Naive thymus-derived CD4-positive, alpha-beta T cell (primary cell): ENCODE measurements around the gene SCNN1B. TPM values are rescaled to one million over a fixed set of nuclear protein-coding genes. Genes with fewer than 3 reads are reported as not detected.

Experiments used
- ATAC-seq: fragments of 150-1000 bp; cut with Tn5 transposase; 2 replicates; pipeline ENCODE4 v1.10.0; 2021; ENCODE audit warnings: mild to moderate bottlenecking, moderate library complexity
- CTCF ChIA-PET: fragments of 350-600 bp; sonication (Branson Sonifier 250); formaldehyde crosslinking; loops from one replicate; lab custom pipeline; 2021; ENCODE audit warnings: antibody characterized with exemption; lab: Charles Lee
- POLR2A ChIA-PET: fragments of 350-600 bp; sonication (Branson Sonifier 250); formaldehyde crosslinking; loops from one replicate; lab custom pipeline; 2021; ENCODE audit warnings: antibody characterized with exemption, inconsistent platforms; lab: Charles Lee
- DNase-seq, 9 donors: peaks; one replicate each; pipeline versions ENCODE4 v3.0.0 to v3.0.0-alpha.2; 2020 to 2022; ENCODE audit warnings: mixed read lengths in 1 of 9
- H3K27ac ChIP-seq: one replicate; pipeline ENCODE4 v1.7.0; 2013; ENCODE audit warnings: mild to moderate bottlenecking, low read depth, low read length, moderate library complexity
- H3K27me3 ChIP-seq, 2 donors: one replicate each; pipeline ENCODE4 v1.7.0; 2013; ENCODE audit warnings: low read length in 2 of 2, mild to moderate bottlenecking in 2 of 2, moderate library complexity in 2 of 2; ENCODE audit not compliant: control insufficient read depth in 2 of 2, insufficient read depth in 2 of 2
- H3K36me3 ChIP-seq, 3 experiments: 1 replicate in 2 of 3; 2 replicates in 1 of 3; pipeline ENCODE4 v1.7.0; 2013; ENCODE audit warnings: low read length in 3 of 3, mild to moderate bottlenecking in 3 of 3, moderate library complexity in 1 of 3; ENCODE audit not compliant: insufficient read depth in 3 of 3, control insufficient read depth in 2 of 3
- H3K4me1 ChIP-seq, 2 donors: one replicate each; pipeline ENCODE4 v1.7.0; 2013; ENCODE audit warnings: low read length in 2 of 2, mild to moderate bottlenecking in 2 of 2, moderate library complexity in 1 of 2; ENCODE audit not compliant: control insufficient read depth in 2 of 2, insufficient read depth in 2 of 2
- H3K4me3 ChIP-seq: 2 replicates; pipeline ENCODE4 v1.7.0; 2013; ENCODE audit warnings: mild to moderate bottlenecking, low read length
- H3K9me3 ChIP-seq, 3 experiments: 1 replicate in 2 of 3; 2 replicates in 1 of 3; pipeline ENCODE4 v1.7.0; 2013; ENCODE audit warnings: low read length in 3 of 3; ENCODE audit not compliant: control insufficient read depth in 2 of 3
- H3K27ac Mint-ChIP-seq, 9 donors: one replicate each; pipeline ENCODE4 v1.8.0; 2020 to 2022; ENCODE audit warnings: mixed read lengths in 9 of 9, mild to moderate bottlenecking in 8 of 9, moderate library complexity in 5 of 9, inconsistent platforms in 2 of 9
- H3K27me3 Mint-ChIP-seq, 5 donors: one replicate each; pipeline ENCODE4 v1.8.0; 2021 to 2022; ENCODE audit warnings: mixed read lengths in 5 of 5, mild to moderate bottlenecking in 1 of 5
- H3K36me3 Mint-ChIP-seq, 5 donors: one replicate each; pipeline ENCODE4 v1.8.0; 2020 to 2022; ENCODE audit warnings: mixed read lengths in 5 of 5, mild to moderate bottlenecking in 3 of 5, inconsistent platforms in 1 of 5
- H3K4me1 Mint-ChIP-seq, 7 donors: one replicate each; pipeline ENCODE4 v1.8.0; 2020 to 2022; ENCODE audit warnings: mixed read lengths in 7 of 7, mild to moderate bottlenecking in 3 of 7, inconsistent platforms in 1 of 7
- H3K4me3 Mint-ChIP-seq, 10 donors: one replicate each; pipeline ENCODE4 v1.8.0; 2020 to 2022; ENCODE audit warnings: mild to moderate bottlenecking in 10 of 10, mixed read lengths in 10 of 10, moderate library complexity in 6 of 10, inconsistent platforms in 2 of 10
- H3K9me3 Mint-ChIP-seq, 11 donors: one replicate each; pipeline ENCODE4 v1.8.0; 2020 to 2022; ENCODE audit warnings: mixed read lengths in 11 of 11, mild to moderate bottlenecking in 4 of 11, inconsistent platforms in 1 of 11, moderate library complexity in 1 of 11
- intact Hi-C, 2 donors: fragments of 100-400 bp; cut with micrococcal nuclease; formaldehyde crosslinking; loops; one replicate each; pipeline ENCODE4 v1.15.1; 2023
- polyA plus RNA-seq, 2 donors: library from polyadenylated mRNA; unstranded; fragments of 300-500 nt; fragmentation: Illumina TruSeq; gene quantifications; one replicate each; pipeline ENCODE4 v1.2.3, GENCODE V29; 2021
- total RNA-seq, 6 experiments: library from RNA in 5 of 6; stranded (reverse) in 5 of 6; gene quantifications; 1 replicate in 5 of 6; 2 replicates in 1 of 6; pipeline ENCODE4 v1.2.3 and lab custom pipeline; 2021 to 2026

The SCNN1B gene
- total and polyA plus RNA-seq, 7 experiments from 2014 or later = not detected

DNA sequence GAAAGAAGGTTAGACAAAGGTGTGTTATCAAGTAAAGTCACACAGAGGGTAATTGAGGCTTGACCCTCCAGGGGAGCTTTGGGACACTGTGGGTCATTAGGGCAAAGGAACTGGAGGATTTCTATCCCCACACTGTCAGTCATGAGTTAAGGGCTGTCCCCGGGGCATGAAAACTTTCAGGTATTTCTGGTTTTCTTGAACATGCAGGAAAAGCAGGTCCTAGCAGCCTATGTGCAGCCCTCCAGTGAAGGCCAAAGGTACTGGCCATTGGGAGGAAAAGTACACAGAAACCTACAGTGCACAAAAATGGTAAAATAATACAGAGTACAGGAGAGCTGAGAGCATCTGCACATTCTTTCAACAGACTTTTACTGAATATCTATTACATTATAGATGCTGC is 44.4 kb upstream of the SCNN1B start:
- CTCF ChIA-PET = no interaction called here
- H3K4me1 Mint-ChIP-seq = no peaks in the 10 kb centered on the region
- Histone ChIP-seq H3K9me3 (no peaks in the 10 kb centered on the region), H3K27me3 (no peaks in the 10 kb centered on the region), H3K4me3 (no peak overlapping the region), H3K27ac (no peak overlapping the region), H3K36me3 (no peaks in the 10 kb centered on the region), H3K4me1 (no peaks in the 10 kb centered on the region)
- no peak overlapping the region for H3K4me3 Mint-ChIP-seq
- no peak for DNase-seq
- no peaks in the 10 kb centered on the region for H3K36me3 Mint-ChIP-seq
- POLR2A ChIA-PET = no interaction called here
- no peak overlapping the region for H3K27ac Mint-ChIP-seq
- intact Hi-C loops = no loop called here
- peaks cover 0 to 4% (median 0%) of the 10 kb centered on the region in 11 donors for H3K9me3 Mint-ChIP-seq
- peaks cover 0 to 24% (median 12%) of the 10 kb centered on the region in 5 donors for H3K27me3 Mint-ChIP-seq
- ATAC-seq = no peak

DNA sequence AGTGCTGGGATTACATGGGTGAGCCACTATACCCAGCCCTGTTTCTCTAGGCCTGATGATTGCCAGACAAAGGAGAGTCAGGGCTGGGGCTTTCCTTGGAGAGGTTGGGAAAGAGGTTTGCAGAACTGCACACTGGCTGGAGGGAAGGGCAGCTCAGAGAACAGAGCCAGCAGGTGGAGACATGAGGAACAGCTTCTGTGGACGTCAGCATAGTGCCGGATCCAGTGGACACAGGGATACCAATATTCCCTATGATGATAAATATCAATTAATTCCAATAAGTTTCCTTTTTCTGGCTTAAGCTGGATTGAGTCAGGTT is 43.2 kb upstream of the SCNN1B start:
- no peak overlapping the region for H3K4me3 Mint-ChIP-seq
- ATAC-seq = no peak
- no peaks in the 10 kb centered on the region for H3K4me1 Mint-ChIP-seq
- H3K27me3 Mint-ChIP-seq = peaks cover 0 to 28% (median 12%) of the 10 kb centered on the region in 5 donors
- no peaks in the 10 kb centered on the region for H3K36me3 ChIP-seq
- H3K36me3 Mint-ChIP-seq = no peaks in the 10 kb centered on the region
- H3K4me3 ChIP-seq = no peak overlapping the region
- CTCF ChIA-PET = no interaction called here
- no peak for DNase-seq
- no peak overlapping the region for H3K27ac ChIP-seq
- no peak overlapping the region for H3K27ac Mint-ChIP-seq
- intact Hi-C loops = no loop called here
- H3K4me1 ChIP-seq = no peaks in the 10 kb centered on the region
- H3K9me3 Mint-ChIP-seq = peaks cover 0 to 4% (median 0%) of the 10 kb centered on the region in 11 donors
- no peaks in the 10 kb centered on the region for H3K27me3 ChIP-seq
- H3K9me3 ChIP-seq = no peaks in the 10 kb centered on the region
- POLR2A ChIA-PET = no interaction called here

DNA sequence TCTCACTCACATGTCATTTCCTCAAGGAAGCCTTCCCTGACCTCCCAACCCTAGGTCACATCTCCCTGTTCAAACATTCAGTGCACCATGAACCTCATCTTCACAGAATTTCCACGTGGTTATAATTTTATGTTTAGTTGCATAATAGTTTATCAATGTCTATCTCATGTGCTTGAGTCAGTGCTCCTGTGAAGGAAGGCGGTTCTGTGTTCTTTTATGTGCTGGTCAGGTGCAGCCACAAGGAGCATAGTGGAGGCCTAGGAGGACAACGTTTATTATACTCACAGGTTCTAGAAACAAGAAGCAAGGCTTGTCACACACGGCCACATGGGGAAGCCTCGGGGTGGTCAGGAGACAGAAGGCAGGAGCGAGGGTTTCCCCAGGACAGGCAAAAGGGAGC is 34.5 kb upstream of the SCNN1B start:
- ATAC-seq (no peak), DNase-seq (no peak)
- H3K36me3 ChIP-seq = no peaks in the 10 kb centered on the region
- H3K4me3 ChIP-seq = no peak overlapping the region
- no peaks in the 10 kb centered on the region for H3K9me3 ChIP-seq
- Mint-ChIP-seq H3K27me3 (peaks cover 0 to 27% (median 19%) of the 10 kb centered on the region in 5 donors), H3K4me1 (no peaks in the 10 kb centered on the region), H3K9me3 (peaks cover 0 to 7% (median 2%) of the 10 kb centered on the region in 11 donors), H3K4me3 (no peak overlapping the region), H3K36me3 (peaks cover 0 to 4% (median 0%) of the 10 kb centered on the region in 5 donors), H3K27ac (no peak overlapping the region)
- H3K4me1 ChIP-seq = no peaks in the 10 kb centered on the region
- intact Hi-C loops = no loop called here
- POLR2A ChIA-PET = no interaction called here
- H3K27me3 ChIP-seq = no peaks in the 10 kb centered on the region
- CTCF ChIA-PET = no interaction called here
- H3K27ac ChIP-seq = no peak overlapping the region

DNA sequence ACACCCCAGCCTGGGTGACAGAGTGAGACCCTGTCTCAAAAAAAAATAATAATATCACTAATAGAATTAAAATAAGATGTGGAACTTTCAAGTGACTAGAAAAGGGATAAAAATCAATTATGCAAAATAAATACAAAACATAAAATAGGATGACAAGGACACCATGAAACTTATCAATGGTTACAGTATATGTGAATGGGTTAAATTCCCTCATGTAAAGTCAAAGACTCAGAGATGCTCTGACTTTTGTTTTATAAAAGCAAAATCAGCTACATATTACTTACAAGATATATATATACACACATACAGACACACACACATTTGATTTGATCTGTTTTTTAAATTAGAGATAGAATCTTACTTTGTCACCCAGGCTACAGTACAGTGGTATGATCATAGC is 33.5 kb upstream of the SCNN1B start:
- no peak overlapping the region for H3K4me3 ChIP-seq
- no peak overlapping the region for H3K4me3 Mint-ChIP-seq
- no peaks in the 10 kb centered on the region for H3K4me1 ChIP-seq
- DNase-seq (no peak), ATAC-seq (no peak)
- no peaks in the 10 kb centered on the region for H3K27me3 ChIP-seq
- peaks cover 0 to 25% (median 15%) of the 10 kb centered on the region in 5 donors for H3K27me3 Mint-ChIP-seq
- no peaks in the 10 kb centered on the region for H3K4me1 Mint-ChIP-seq
- no peaks in the 10 kb centered on the region for H3K36me3 ChIP-seq
- CTCF ChIA-PET = interaction anchor here (1.3 kb wide), 1 partner anchor 17 kb away, joined by 3 read pairs; no protein-coding TSS in a partner anchor
- no peaks in the 10 kb centered on the region for H3K9me3 ChIP-seq
- H3K27ac ChIP-seq = no peak overlapping the region
- POLR2A ChIA-PET = no interaction called here
- peaks cover 0 to 7% (median 2%) of the 10 kb centered on the region in 11 donors for H3K9me3 Mint-ChIP-seq
- H3K36me3 Mint-ChIP-seq = peaks cover 0 to 4% (median 0%) of the 10 kb centered on the region in 5 donors
- H3K27ac Mint-ChIP-seq = no peak overlapping the region
- intact Hi-C loops = no loop called here

DNA sequence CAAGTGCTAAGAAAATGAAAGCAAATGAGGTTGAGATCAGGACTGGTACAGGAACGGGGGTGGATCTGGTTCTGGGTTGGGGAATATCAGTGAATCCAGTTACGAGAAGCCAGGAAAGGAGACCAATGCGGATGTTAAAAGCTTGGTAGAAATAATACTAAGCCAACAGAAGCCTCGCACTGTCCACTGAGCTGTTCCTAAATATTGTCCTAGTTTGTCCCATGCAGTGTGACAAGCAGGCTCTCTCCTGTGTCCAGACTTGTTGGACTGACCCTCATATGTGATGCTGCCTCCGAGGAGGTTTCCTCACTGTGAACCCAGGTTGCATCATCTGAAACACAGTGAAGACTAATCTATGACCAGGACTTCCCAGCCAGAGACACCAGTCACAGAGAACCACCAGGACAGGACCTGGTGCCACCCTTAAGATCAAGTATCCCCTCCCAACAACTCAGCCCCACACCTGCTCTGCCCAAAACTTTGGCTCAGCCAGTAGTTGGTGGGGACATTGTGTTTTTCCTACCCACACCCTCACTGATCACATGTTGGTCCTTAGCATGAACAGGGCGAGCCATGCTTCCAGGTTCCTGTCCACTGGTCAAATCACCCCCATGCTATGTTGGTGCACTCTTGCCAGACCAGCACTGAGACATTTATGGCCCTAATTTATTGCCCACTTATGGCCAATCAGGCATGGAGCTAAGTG is 32.7 kb upstream of the SCNN1B start:
- no peak for ATAC-seq
- Mint-ChIP-seq H3K4me3 (no peak overlapping the region), H3K9me3 (peaks cover 0 to 8% (median 2%) of the 10 kb centered on the region in 11 donors), H3K27ac (no peak overlapping the region), H3K36me3 (peaks cover 0 to 4% (median 0%) of the 10 kb centered on the region in 5 donors), H3K4me1 (no peaks in the 10 kb centered on the region), H3K27me3 (peaks cover 0 to 26% (median 15%) of the 10 kb centered on the region in 5 donors)
- DNase-seq = no peak
- Histone ChIP-seq H3K9me3 (no peaks in the 10 kb centered on the region), H3K27ac (no peak overlapping the region), H3K4me3 (no peak overlapping the region), H3K36me3 (no peaks in the 10 kb centered on the region), H3K4me1 (no peaks in the 10 kb centered on the region), H3K27me3 (no peaks in the 10 kb centered on the region)
- intact Hi-C loops = no loop called here
- ChIA-PET CTCF (interaction anchor here (1.3 kb wide), 1 partner anchor 18 kb away, joined by 3 read pairs; no protein-coding TSS in a partner anchor), POLR2A (no interaction called here)

DNA sequence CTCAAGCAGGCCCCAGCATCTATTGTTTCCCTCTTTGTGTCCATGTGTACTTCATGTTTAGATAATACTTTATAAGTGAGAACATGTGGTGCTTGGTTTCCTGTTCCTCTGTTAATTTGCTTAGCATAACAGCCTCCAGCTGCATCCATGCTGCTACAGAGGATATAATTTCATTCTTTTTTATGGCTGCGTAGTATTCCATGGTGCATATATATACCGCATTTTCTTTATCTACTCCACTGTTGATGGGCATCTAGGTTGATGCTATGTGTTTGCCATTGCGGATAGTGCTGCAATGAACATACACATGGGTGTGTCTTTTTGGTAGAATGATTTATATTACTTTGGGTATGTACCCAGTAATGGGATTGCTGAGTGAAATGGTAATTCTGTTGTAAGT is 31.4 kb upstream of the SCNN1B start:
- POLR2A ChIA-PET = no interaction called here
- CTCF ChIA-PET = no interaction called here
- intact Hi-C loops = no loop called here
- Mint-ChIP-seq H3K27ac (no peak overlapping the region), H3K4me3 (no peak overlapping the region), H3K4me1 (no peaks in the 10 kb centered on the region), H3K9me3 (peaks cover 0 to 19% (median 3%) of the 10 kb centered on the region in 11 donors), H3K27me3 (peaks cover 0 to 32% (median 26%) of the 10 kb centered on the region in 5 donors), H3K36me3 (peaks cover 0 to 4% (median 0%) of the 10 kb centered on the region in 5 donors)
- Histone ChIP-seq H3K36me3 (no peaks in the 10 kb centered on the region), H3K4me1 (no peaks in the 10 kb centered on the region), H3K27me3 (no peaks in the 10 kb centered on the region), H3K9me3 (no peaks in the 10 kb centered on the region), H3K4me3 (no peak overlapping the region), H3K27ac (no peak overlapping the region)
- no peak for DNase-seq
- ATAC-seq = no peak

DNA sequence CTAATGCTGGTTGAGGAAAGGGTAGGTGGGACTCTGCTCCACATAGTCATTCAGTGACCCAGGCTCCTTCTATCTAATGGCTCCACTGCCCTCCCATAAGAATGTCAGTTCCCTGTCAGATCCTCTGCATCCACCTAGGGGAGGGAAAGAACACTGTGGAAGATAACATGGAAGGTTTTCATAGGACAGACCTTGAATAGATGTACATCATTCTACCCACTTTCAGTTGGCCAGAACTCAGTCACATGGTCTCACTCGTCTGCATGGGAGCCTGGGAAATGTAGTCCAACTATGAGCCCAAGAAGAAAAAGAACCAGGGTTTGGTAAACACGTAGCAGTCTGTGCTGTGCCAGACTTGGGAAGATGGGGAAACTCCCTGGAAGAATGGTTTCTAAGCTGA is 27.1 kb upstream of the SCNN1B start:
- H3K27me3 Mint-ChIP-seq = peaks cover 8 to 49% (median 46%) of the 10 kb centered on the region in 5 donors
- ATAC-seq = no peak

More for the DNA sequence above, 27.1 kb upstream of the SCNN1B start:
- intact Hi-C loops = no loop called here
- peaks cover 0 to 6% (median 0%) of the 10 kb centered on the region in 7 donors for H3K4me1 Mint-ChIP-seq
- no peaks in the 10 kb centered on the region for H3K4me1 ChIP-seq
- no peaks in the 10 kb centered on the region for H3K36me3 ChIP-seq
- H3K27me3 ChIP-seq = no peaks in the 10 kb centered on the region
- peaks cover 0 to 6% (median 0%) of the 10 kb centered on the region in 5 donors for H3K36me3 Mint-ChIP-seq
- DNase-seq = no peak
- H3K4me3 ChIP-seq = no peak overlapping the region
- no peaks in the 10 kb centered on the region for H3K9me3 ChIP-seq
- H3K27ac Mint-ChIP-seq = no peak overlapping the region
- no peak overlapping the region for H3K27ac ChIP-seq
- POLR2A ChIA-PET = no interaction called here
- CTCF ChIA-PET = no interaction called here
- H3K9me3 Mint-ChIP-seq = peaks cover 0 to 19% (median 3%) of the 10 kb centered on the region in 11 donors
- H3K4me3 Mint-ChIP-seq = no peak overlapping the region
